Fibroblast of lung (primary cell): ENCODE results near the gene ACAN. TPM values are rescaled to one million over a fixed set of nuclear protein-coding genes. Genes with fewer than 3 reads are reported as not detected.

Experiments
- DNase-seq, 2 donors: peaks; one replicate each; pipeline versions ENCODE4 v3.0.0 to v3.0.0-alpha.2; 2010; ENCODE audit warnings: low read depth in 2 of 2
- H2AFZ ChIP-seq: 2 replicates; pipeline ENCODE4 v1.5.1; 2012; ENCODE audit warnings: low read length, control low read depth, inconsistent platforms
- H3K27ac ChIP-seq: 2 replicates; pipeline ENCODE4 v1.5.1; 2011; ENCODE audit warnings: low read length, control low read depth; ENCODE audit not compliant: insufficient read depth
- H3K27me3 ChIP-seq: 2 replicates; pipeline ENCODE4 v1.5.1; 2011; ENCODE audit warnings: mild to moderate bottlenecking, low read length; ENCODE audit not compliant: control insufficient read depth, insufficient read depth
- H3K36me3 ChIP-seq: 2 replicates; pipeline ENCODE4 v1.5.1; 2011; ENCODE audit warnings: low read length; ENCODE audit not compliant: control insufficient read depth, insufficient read depth
- H3K4me1 ChIP-seq: 2 replicates; pipeline ENCODE4 v1.5.1; 2011; ENCODE audit warnings: low read length; ENCODE audit not compliant: control insufficient read depth, insufficient read depth; ENCODE audit errors: extremely low read depth
- H3K4me2 ChIP-seq: 2 replicates; pipeline ENCODE4 v1.5.1; 2011; ENCODE audit warnings: low read length, control low read depth; ENCODE audit not compliant: insufficient read depth; ENCODE audit errors: extremely low read depth
- H3K4me3 ChIP-seq, 4 experiments: fragments of 200-600 bp in 1 of 4; sonication (generic) in 1 of 4; replicated peaks in 1 of 4; 2 replicates each; pipeline ENCODE4 v1.5.1; 2011 to 2016; ENCODE audit warnings: low read length in 4 of 4, low read depth in 3 of 4, mild to moderate bottlenecking in 3 of 4, control low read depth in 2 of 4, inconsistent platforms in 1 of 4, mixed read lengths in 1 of 4; ENCODE audit not compliant: insufficient read depth in 1 of 4; ENCODE audit errors: control extremely low read depth in 1 of 4
- H3K79me2 ChIP-seq: 2 replicates; pipeline ENCODE4 v1.5.1; 2012; ENCODE audit warnings: mild to moderate bottlenecking, low read length, inconsistent platforms; ENCODE audit not compliant: control insufficient read depth, insufficient read depth
- H3K9ac ChIP-seq: 2 replicates; pipeline ENCODE4 v1.5.1; 2011; ENCODE audit warnings: mild to moderate bottlenecking, low read length, control low read depth; ENCODE audit not compliant: insufficient read depth
- H3K9me3 ChIP-seq: 2 replicates; pipeline ENCODE4 v1.5.1; 2012; ENCODE audit warnings: low read depth, low read length; ENCODE audit not compliant: control insufficient read depth, insufficient read depth
- H4K20me1 ChIP-seq: 2 replicates; pipeline ENCODE4 v1.5.1; 2011; ENCODE audit warnings: low read length; ENCODE audit not compliant: control insufficient read depth, insufficient read depth; ENCODE audit errors: extremely low read depth
- EZH2 ChIP-seq: IDR thresholded peaks from 2 replicates; pipeline ENCODE4 v1.5.1; 2012; ENCODE audit warnings: low read length, control low read depth, mild to moderate bottlenecking; ENCODE audit errors: missing control alignments
- polyA plus RNA-seq, 2 donors: library from polyadenylated mRNA; depleted of rRNA in 1 of 2; stranded (reverse) in 1 of 2; unstranded in 1 of 2; fragments of >200 nt; gene quantifications; 2 replicates each; pipeline ENCODE4 v1.2.1, GENCODE V29; 2011 to 2012; ENCODE audit warnings: missing spikeins in 1 of 2
- total RNA-seq: library from RNA; depleted of rRNA; stranded (reverse); fragments of >200 nt; gene quantifications from 2 replicates; pipeline ENCODE4 v1.2.1, GENCODE V29; 2014
- TF ChIP-seq, protein P1 (sequence below), 2 donors: IDR thresholded peaks in 1 of 2; conservative IDR thresholded peaks in 1 of 2; 1 replicate in 1 of 2; 2 replicates in 1 of 2; pipeline ENCODE4 v1.5.1; 2011 to 2012; ENCODE audit warnings: low read length in 2 of 2, control low read depth in 1 of 2, inconsistent platforms in 1 of 2, low read depth in 1 of 2, mild to moderate bottlenecking in 1 of 2

Gene ACAN
- total and polyA plus RNA-seq, 2 donors (not counting 1 experiment from before 2014, with no cell fraction given): under 0.01 to 3.0 TPM

DNA sequence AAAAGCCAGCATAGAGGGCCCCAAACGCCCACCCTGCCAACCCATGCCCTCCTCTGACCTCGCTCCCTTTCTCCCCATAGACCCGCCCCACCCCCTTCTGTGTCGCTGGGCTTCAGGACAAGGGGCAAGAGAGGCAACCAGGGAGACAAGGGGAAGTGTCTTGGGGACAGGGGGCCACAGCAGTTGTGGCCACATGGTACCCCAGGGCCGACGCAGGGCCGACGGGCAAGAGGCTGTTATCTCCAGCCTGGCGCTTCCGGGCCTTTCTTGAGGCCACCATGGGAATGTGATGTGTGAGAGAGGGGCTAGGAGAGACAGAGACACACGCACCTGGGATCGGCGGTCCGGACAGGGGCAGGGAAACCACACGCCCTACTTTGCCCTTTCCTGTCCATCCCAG, 95.5 kb downstream of the ACAN start:
- Histone ChIP-seq H3K4me3 (no peak overlapping the region), H2AFZ (no peak overlapping the region), H3K79me2 (no peaks in the 10 kb centered on the region)

DNA sequence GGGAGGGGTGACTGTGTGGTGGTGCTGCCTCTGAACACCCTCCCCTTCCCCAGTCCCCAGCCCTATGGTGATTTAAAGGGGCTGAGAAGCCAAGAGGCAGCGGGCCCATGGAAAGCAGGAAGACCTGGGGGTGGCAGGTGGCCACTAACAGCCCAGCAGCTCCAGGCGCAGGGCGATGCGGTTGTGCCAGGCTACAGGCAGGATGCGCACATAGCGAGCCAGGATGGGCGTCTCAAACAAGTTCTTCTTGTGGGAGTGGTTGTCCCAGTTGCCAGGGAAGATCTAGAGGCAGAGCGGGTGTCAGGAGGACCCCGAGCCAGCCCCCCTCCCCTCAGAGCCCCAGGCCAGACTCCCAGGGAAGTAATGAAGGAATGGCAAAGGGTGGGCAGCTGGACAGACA, 96.0 kb downstream of the ACAN start:
- no peak overlapping the region for H2AFZ ChIP-seq
- no peak overlapping the region for H3K4me3 ChIP-seq
- no peak overlapping the region for H3K9ac ChIP-seq
- no peak for DNase-seq
- H4K20me1 ChIP-seq: no peaks in the 10 kb centered on the region
- no peaks in the 10 kb centered on the region for H3K79me2 ChIP-seq
- no peak overlapping the region for H3K4me2 ChIP-seq
- H3K27me3 ChIP-seq: no peaks in the 10 kb centered on the region
- peaks cover 8% of the 10 kb centered on the region for H3K4me1 ChIP-seq
- H3K27ac ChIP-seq: no peak overlapping the region
- TF ChIP-seq EZH2: no peak
- TF ChIP-seq, protein P1, sequence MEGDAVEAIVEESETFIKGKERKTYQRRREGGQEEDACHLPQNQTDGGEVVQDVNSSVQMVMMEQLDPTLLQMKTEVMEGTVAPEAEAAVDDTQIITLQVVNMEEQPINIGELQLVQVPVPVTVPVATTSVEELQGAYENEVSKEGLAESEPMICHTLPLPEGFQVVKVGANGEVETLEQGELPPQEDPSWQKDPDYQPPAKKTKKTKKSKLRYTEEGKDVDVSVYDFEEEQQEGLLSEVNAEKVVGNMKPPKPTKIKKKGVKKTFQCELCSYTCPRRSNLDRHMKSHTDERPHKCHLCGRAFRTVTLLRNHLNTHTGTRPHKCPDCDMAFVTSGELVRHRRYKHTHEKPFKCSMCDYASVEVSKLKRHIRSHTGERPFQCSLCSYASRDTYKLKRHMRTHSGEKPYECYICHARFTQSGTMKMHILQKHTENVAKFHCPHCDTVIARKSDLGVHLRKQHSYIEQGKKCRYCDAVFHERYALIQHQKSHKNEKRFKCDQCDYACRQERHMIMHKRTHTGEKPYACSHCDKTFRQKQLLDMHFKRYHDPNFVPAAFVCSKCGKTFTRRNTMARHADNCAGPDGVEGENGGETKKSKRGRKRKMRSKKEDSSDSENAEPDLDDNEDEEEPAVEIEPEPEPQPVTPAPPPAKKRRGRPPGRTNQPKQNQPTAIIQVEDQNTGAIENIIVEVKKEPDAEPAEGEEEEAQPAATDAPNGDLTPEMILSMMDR (conservative IDR thresholded peaks at IDR 0.05 in 1 of 2, IDR thresholded peaks at IDR 0.05 in 1 of 2; ENCODE audit: low read depth in 1 of 2, low read length in 2 of 2): no peak
- no peaks in the 10 kb centered on the region for H3K9me3 ChIP-seq
- H3K36me3 ChIP-seq: peaks cover 10% of the 10 kb centered on the region

More for the DNA sequence above, 95.5 kb downstream of the ACAN start:
- Histone ChIP-seq H3K9me3 (no peaks in the 10 kb centered on the region), H4K20me1 (no peaks in the 10 kb centered on the region), H3K4me2 (no peak overlapping the region), H3K4me1 (peaks cover 8% of the 10 kb centered on the region), H3K9ac (no peak overlapping the region), H3K27me3 (no peaks in the 10 kb centered on the region), H3K36me3 (peaks cover 10% of the 10 kb centered on the region), H3K27ac (no peak overlapping the region)
- TF ChIP-seq, protein P1 (conservative IDR thresholded peaks at IDR 0.05 in 1 of 2, IDR thresholded peaks at IDR 0.05 in 1 of 2; ENCODE audit: low read depth in 1 of 2, low read length in 2 of 2): no peak
- TF ChIP-seq EZH2: no peak
- DNase-seq: no peak

GRCh38 chr15:88900309-88900981, 97.2 kb downstream of the ACAN start:
- Histone ChIP-seq H3K4me3 (no peak overlapping the region), H3K4me2 (no peak overlapping the region), H3K4me1 (peaks cover 8% of the 10 kb centered on the region), H3K27ac (no peak overlapping the region), H3K27me3 (no peaks in the 10 kb centered on the region), H4K20me1 (no peaks in the 10 kb centered on the region), H3K36me3 (peaks cover 10% of the 10 kb centered on the region), H3K79me2 (no peaks in the 10 kb centered on the region), H2AFZ (no peak overlapping the region), H3K9me3 (no peaks in the 10 kb centered on the region), H3K9ac (no peak overlapping the region)
- no peak for TF ChIP-seq EZH2
- TF ChIP-seq, protein P1 (conservative IDR thresholded peaks at IDR 0.05 in 1 of 2, IDR thresholded peaks at IDR 0.05 in 1 of 2; ENCODE audit: low read depth in 1 of 2, low read length in 2 of 2): no peak
- DNase-seq: peak; percentile 24 to 78
